HG02642 (cell line): Measurements from ENCODE around the gene PLVAP.

Experiments
- ATAC-seq: cut with Tn5 transposase; IDR thresholded peaks from one replicate; pipeline ENCODE4 v1.9.1; 2021; ENCODE audit warnings: mild to moderate bottlenecking; ENCODE audit not compliant: unreplicated experiment, poor library complexity

PLVAP gene

GRCh38 chr19:17336872-17337674 is 40.1 kb downstream of the PLVAP start, which contains the start of gene GTPBP3:
GTPBP3 (plus strand) TSS chr19:17337553; CDS start chr19:17337612, 59 bp downstream.
- peak; percentile 77 for ATAC-seq

- no peak for ATAC-seq
Measured at GRCh38 chr19:17335575-17335974, 41.6 kb downstream of the PLVAP start.

DNA sequence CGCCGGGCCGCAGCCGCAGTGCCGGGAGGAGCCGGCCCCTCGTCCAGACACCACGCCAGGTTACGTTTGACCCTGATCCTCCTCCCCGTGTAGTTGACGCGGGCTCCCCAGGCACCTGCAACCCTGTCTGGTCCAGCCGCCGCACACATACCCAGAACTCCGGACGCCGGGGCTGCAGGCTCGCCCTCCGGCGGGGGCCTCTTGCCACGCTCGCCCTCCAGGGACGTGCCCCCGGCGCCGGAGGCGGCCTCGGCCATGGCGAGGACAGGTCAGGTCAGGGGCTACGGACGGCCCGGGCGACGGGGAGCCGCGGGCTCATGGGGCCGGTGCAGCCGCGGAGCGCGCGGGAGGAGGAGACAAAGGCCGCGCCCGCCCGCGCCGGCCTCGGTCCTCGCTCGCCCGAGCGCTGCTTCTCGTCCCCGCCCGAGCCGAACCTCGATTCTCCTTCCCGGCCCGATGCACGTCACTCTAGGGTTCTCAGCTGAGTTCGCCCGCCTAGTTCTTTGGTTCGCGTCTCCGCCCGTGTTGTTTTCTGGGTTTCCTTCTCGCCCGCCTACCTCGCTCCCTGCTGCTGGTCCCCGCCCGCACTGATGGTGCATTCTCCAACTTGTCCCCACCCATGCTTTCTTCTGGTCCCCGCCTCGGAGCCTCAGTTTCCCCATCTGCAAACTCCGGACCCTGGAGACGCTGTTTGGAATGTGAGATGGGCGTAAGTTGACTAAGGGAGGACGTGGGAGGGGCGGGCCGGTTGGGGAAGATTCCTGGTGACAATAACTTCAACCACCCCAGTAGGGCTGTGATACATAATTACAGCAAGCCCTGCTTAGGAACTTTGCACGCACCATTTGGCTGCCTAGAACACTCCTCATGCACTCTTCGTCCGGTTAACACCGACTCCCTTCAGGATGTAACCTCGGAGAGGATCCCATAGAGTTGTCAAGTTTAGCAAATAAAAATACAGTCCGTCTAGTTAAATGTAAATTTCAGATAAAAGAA is 42.4 kb downstream of the PLVAP start, which contains the start of gene ANO8:
Gene ANO8 (minus strand): TSS at position 442 of the 996 bp plus-strand sequence. CDS start 185 bp downstream, at position 257.
- peak; percentile 51 for ATAC-seq

- ATAC-seq: no peak
Measured at GRCh38 chr19:17333611-17334413, 43.3 kb downstream of the PLVAP start.

DNA sequence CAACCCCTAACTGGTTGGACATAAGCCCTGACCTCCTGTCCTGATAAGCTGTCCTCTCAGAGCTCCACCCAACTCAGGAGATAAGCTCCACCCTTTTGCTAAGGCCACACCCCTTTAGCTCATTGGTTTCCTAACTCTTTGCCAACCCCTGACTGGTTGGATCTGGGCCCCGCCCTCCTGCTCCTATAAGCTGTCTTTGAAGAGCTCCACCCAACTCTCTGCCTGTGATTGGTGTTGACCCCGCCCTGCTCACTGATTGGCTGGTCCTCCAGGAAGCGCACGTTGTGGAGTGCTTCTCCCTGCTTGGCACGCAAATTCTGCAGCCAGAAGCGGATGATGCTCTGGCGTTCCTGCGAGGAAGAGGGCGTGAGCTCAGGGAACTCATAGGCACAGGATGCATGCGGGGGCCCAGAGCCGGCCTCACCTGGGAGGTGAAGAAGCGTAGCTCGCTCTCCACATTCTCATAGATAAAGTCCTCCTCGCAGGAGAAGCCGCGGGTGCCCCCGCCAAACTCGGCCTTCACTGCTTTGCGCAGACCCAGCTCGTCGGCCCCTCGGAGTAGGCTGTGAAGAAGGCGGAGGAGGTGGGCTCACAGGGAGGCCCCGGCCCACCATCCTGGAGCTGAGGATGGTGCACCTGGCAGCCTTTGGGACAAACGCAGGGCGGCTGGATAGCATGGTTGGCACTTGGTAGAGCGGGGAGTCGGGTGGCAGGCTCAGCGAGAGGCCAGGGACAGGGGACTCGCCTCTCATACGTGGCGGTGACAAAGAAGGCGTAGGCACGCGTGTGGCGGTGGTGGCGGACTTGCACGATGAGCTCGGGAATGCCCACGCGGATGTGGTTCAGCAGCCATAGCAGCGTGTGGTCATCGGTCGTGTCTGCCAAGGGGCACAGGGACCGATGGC is 44.2 kb downstream of the PLVAP start:
- ATAC-seq: no peak

GRCh38 chr19:17332360-17332676 is 44.8 kb downstream of the PLVAP start:
- no peak for ATAC-seq

DNA sequence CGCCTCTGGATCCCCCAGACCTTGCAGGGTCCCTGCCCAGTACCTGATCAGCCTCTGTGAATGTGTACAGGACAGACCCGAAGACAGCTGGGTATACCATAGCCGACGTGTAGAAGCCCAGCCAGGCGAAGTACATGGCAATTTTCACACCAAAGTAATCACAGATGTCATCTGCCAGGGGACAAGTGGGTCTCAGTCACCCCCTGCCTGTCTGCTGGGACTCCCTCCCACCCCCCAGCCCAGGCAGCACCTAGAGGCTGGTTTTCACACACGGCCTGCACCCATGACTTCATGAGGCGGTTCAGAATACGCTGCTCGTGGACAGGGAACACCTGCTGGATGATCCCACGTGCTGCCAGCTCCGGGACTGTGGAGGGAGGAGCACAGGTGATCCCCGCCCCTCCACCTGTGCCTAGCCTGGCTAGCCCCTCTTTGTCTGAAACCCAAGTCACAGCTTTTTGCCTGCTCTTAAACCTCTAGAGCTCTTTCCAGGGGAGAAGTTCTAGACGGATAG is 46.0 kb downstream of the PLVAP start:
- ATAC-seq: no peak

DNA sequence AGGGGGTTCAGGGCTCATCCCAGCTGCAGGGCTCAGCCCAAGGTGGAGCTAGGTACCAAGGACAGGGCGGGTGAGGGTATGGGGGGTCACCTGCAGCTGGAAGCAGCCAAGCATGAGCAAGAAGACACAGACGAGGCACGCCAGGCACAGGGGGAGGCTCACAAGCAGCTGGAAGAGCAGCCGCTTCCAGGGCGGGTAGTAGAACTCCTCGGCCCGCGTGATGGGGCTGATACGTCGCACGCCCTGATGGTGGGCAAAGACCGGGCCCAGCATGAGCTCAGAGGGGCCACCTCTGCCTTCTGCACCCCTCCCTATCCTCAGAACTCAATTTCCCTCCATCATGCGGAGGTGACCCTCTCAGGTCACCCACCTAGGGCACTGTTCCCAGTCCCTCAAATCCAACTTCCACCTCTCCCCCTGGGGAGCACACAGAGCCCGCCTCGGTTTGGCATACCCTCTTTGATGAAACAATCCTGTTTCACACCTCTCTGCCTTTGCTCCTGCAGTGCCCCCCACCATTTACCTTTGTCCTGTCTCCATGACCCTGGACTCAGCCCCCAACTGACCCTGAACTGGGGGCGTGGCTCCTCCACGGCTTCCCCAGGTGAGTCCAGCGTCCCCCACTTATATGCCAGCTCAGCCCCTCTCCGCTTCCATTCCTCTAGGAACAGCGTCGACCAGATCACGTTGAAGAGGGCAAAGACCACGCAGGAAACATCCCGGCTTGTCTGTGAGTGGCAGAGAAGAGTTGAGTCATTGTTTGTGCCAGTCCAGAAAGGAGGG is 46.7 kb downstream of the PLVAP start:
- no peak for ATAC-seq

DNA sequence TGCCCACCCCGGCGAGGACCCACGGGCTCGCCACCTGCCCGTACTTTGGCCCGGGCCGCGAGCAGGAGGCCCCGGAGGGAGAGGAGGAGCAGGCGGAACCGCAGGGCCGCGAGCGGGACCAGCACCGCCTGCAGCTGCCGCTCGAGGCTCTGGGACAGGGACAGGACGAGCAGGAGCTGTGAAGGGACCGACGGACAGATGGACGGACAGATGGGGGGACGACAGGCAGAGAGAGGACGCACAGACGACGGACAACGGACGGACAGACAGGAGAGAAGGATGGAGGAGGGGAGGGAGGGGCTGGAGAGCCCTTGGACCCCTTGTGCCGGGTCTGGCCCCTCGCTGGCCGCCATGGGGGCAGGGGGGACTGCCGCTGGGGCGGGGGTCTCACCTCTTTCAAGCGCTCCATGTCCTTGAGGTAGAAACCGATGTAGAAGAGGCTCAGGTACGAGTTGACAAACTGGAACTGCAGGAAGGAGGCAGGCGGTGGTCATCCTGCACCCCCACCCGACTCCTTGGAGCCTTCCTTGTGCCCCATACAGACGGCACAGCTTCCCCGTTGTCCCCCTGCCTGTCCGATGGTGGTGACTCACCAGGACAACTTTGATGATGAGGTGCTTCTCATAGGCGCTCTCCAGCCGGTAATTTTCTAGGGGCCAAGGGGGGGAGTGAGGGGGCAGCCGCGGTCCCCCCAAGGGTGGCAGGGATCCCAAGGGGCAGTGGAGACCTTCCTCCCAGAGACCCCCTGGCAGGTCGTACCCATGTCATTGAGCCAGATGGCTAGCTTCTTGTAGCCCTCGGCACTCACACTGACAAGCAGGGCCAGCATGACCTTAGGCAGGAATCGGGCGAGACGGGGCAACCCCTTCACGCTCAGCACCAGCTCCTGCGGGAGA is 47.5 kb downstream of the PLVAP start:
- no peak for ATAC-seq

GRCh38 chr19:17328517-17329365 is 48.4 kb downstream of the PLVAP start:
- no peak for ATAC-seq

DNA sequence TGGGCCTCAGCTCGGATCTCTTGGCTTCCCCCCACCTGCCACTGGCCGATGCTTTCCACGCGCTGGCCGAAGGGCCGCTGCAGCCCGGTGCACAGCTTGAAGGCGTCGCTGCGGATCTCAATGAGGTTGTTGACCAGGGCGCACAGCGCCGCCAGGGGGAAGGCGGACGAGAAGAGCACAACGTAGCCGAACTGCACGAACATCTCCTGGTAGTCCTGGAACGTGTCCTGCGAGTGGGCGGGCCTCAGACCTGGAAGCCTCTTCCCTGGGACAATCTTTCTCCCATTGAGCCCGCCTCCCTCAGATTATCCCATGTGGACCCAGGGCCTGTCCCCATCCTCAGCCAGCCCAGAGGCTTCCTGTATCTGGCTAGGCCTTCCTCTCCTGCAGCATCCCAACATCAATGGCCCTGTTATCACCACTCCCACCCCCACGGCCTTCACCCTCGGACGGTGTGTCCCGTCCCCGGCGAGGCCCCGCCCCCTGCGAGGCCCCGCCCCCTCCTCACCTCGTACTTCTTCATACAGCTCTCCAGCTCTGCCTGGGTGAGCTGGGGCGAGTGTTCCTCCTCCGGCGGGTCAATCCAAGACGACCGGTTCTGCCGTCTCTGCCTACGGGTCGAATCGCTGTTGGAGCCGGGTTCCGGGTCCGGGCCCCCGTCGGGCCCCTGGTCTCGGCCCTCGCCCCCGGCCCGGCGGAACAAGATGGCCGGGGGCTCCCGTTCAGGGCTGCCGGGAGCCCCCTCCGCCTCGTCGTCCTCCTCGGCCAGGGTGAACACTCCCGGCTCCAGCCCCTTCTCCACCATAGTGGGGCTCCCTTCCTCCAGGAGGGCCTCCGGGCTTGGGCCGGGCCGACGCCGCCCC is 49.3 kb downstream of the PLVAP start:
- ATAC-seq: no peak

GRCh38 chr19:17327068-17327653 is 50.0 kb downstream of the PLVAP start:
- ATAC-seq: no peak

GRCh38 chr19:17326595-17326966 is 50.6 kb downstream of the PLVAP start:
- ATAC-seq: no peak

DNA sequence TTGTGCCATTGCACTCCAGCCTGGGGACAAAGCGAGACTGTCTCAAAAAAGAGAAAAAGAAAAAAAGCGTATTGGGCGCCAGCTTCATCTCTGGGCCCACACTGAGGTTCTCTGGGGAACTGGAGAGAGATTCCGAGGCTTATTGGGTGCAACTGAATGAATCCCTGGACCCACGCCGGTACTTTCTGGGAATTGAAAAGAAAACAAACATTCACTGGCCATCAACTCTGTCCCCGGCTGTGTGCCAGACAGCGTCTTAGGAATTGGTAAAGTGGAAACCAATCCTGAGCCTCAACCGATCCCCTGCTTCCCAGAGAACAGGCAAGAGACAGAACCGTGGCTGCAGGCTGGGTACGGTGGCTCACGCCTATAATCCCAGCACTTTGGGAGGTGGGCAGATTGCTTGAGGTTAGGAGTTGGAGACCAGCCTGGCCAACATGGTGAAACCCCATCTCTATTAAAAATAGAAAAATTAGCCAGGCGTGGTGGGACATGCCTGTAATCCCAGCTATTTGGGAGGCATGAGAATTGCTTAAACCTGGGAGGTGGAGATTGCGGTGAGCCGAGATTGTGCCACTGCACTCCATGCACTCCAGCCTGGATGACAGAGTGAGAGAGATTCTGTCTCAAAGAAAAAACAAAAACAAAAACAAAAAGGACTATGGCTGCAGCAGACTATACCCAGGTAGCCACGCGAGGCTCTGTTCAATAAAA is 51.1 kb downstream of the PLVAP start:
- no peak for ATAC-seq

GRCh38 chr19:17325133-17325532 is 52.0 kb downstream of the PLVAP start:
- no peak for ATAC-seq
